Measurements from ENCODE around the gene SCML1. TPM values are rescaled to one million over a fixed set of nuclear protein-coding genes. Genes with fewer than 3 reads are reported as not detected.
"Not testable (repeated sequence)": the region's sequence is repeated elsewhere in the genome, so short reads cannot be mapped to it uniquely, and the experiment has no call there.

SCML1 gene
- total and polyA plus RNA-seq, 2 of the 4 experiments (the other 2 are of a cell fraction): 4.1 to 12.2 TPM

DNA sequence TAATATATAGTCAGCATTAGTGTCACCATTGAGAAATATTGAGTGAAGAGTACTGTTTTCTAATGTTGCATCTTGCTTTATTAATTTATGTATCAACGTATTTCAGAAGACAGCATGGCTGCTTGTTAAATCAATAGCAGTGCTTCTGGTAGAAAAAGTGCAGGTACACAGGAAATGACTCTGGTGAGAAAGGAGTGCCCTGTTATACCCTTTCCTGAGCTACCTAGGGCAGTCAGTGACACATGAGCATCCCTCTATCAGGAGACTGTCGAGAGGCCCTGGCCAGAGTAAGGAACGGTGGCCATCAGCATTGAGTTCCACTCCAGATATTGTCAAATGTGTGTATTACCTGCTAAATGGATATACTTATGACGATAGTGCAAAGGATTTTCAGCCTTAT is 42.1 kb downstream of the SCML1 start:
- in situ Hi-C loops (cut with MboI; ENCODE audit: low sequenced_read_pairs): no loop called here
- H2AK9ac ChIP-seq (replicated peaks; ENCODE audit: low read depth, low read length, poor library complexity): no peak overlapping the region
- DNase-seq (no peak), ATAC-seq (ENCODE audit: low read depth) (no peak)
- no peaks in the 10 kb centered on the region for H4K20me1 ChIP-seq (ENCODE audit: insufficient read depth, low read length)
- no peaks in the 10 kb centered on the region for H3K36me3 ChIP-seq (ENCODE audit: control insufficient read depth, insufficient read depth, low read length)
- H3K23ac ChIP-seq (ENCODE audit: low read depth, low read length): no peak overlapping the region
- no peak overlapping the region for H3K9ac ChIP-seq (ENCODE audit: low read depth, low read length)
- no peak overlapping the region for H2AK5ac ChIP-seq (ENCODE audit: low read depth, low read length)
- no TSS peak for BruUV-seq (replicated peaks)
- no peaks in the 10 kb centered on the region for H3K9me1 ChIP-seq (ENCODE audit: insufficient read depth, low read length)
- H2BK20ac ChIP-seq (ENCODE audit: low read depth, low read length): no peak overlapping the region
- H3K4me3 ChIP-seq (ENCODE audit: insufficient read depth, low read depth, low read length): no peak overlapping the region
- no peak overlapping the region for H2BK5ac ChIP-seq (ENCODE audit: low read depth, low read length, poor library complexity, severe bottlenecking)
- intact Hi-C loops (cut with micrococcal nuclease): no loop called here
- WGBS, 2 experiments (ENCODE audit: extremely low coverage in 2 of 2, insufficient read length in 1 of 2): 58% methylated on average over 2 of the region's 4 CpGs; no CpG with 5 or more reads in 1 of the 2 experiments
- no peaks in the 10 kb centered on the region for H3K9me3 ChIP-seq (ENCODE audit: control insufficient read depth, insufficient read depth, low read length)
- dilution Hi-C loops (cut with HindIII; ENCODE audit: low sequenced_read_pairs, unreplicated experiment): no loop called here
- H4K91ac ChIP-seq (ENCODE audit: insufficient read depth, low read depth, low read length): no peak overlapping the region
- TF ChIP-seq FOS (IDR thresholded peaks at IDR 0.05; ENCODE audit: low read depth, low read length) (no peak), RAD21 (IDR thresholded peaks at IDR 0.05; ENCODE audit: low read length) (no peak), MXI1 (IDR thresholded peaks at IDR 0.05; ENCODE audit: borderline replicate concordance, low read depth, low read length) (no peak), CHD1 (IDR thresholded peaks at IDR 0.05; ENCODE audit: low read depth, low read length) (no peak)
- TF ChIP-seq, protein P1, sequence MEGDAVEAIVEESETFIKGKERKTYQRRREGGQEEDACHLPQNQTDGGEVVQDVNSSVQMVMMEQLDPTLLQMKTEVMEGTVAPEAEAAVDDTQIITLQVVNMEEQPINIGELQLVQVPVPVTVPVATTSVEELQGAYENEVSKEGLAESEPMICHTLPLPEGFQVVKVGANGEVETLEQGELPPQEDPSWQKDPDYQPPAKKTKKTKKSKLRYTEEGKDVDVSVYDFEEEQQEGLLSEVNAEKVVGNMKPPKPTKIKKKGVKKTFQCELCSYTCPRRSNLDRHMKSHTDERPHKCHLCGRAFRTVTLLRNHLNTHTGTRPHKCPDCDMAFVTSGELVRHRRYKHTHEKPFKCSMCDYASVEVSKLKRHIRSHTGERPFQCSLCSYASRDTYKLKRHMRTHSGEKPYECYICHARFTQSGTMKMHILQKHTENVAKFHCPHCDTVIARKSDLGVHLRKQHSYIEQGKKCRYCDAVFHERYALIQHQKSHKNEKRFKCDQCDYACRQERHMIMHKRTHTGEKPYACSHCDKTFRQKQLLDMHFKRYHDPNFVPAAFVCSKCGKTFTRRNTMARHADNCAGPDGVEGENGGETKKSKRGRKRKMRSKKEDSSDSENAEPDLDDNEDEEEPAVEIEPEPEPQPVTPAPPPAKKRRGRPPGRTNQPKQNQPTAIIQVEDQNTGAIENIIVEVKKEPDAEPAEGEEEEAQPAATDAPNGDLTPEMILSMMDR (conservative IDR thresholded peaks at IDR 0.05; ENCODE audit: low read depth, low read length): no peak
- no peak overlapping the region for H4K5ac ChIP-seq (ENCODE audit: low read depth, low read length)
- no peak overlapping the region for H3K27ac ChIP-seq (ENCODE audit: insufficient read depth, low read length)
- H2AFZ ChIP-seq (replicated peaks; ENCODE audit: low read length, poor library complexity): no peak overlapping the region
- H3K4me1 ChIP-seq (ENCODE audit: control insufficient read depth, insufficient read depth, low read length): no peaks in the 10 kb centered on the region
- no peak overlapping the region for H2BK120ac ChIP-seq (ENCODE audit: low read depth, low read length)
- H3K27me3 ChIP-seq (ENCODE audit: control insufficient read depth, insufficient read depth, low read length): no peaks in the 10 kb centered on the region; the same call in none of the 2 replicates
- H3K56ac ChIP-seq (ENCODE audit: extremely low read depth, insufficient read depth, low read length): no peak overlapping the region
- H3K18ac ChIP-seq (ENCODE audit: low read depth, low read length): no peak overlapping the region
- no peak overlapping the region for H3K14ac ChIP-seq (replicated peaks; ENCODE audit: low read depth, low read length)
- H3K4me2 ChIP-seq (ENCODE audit: low read depth, low read length): no peak overlapping the region
- H2BK15ac ChIP-seq (ENCODE audit: low read depth, low read length): no peak overlapping the region
- H4K8ac ChIP-seq (ENCODE audit: low read depth in 2 of 2, low read length in 2 of 2): no peak overlapping the region
- POLR2A ChIA-PET (ENCODE audit: unreplicated experiment): no interaction called here
- CTCF ChIA-PET: no interaction called here
- no peaks in the 10 kb centered on the region for H3K79me1 ChIP-seq (ENCODE audit: low read depth in 1 of 2, low read length in 2 of 2)
- no peak overlapping the region for H3K4ac ChIP-seq (ENCODE audit: low read depth, low read length)

DNA sequence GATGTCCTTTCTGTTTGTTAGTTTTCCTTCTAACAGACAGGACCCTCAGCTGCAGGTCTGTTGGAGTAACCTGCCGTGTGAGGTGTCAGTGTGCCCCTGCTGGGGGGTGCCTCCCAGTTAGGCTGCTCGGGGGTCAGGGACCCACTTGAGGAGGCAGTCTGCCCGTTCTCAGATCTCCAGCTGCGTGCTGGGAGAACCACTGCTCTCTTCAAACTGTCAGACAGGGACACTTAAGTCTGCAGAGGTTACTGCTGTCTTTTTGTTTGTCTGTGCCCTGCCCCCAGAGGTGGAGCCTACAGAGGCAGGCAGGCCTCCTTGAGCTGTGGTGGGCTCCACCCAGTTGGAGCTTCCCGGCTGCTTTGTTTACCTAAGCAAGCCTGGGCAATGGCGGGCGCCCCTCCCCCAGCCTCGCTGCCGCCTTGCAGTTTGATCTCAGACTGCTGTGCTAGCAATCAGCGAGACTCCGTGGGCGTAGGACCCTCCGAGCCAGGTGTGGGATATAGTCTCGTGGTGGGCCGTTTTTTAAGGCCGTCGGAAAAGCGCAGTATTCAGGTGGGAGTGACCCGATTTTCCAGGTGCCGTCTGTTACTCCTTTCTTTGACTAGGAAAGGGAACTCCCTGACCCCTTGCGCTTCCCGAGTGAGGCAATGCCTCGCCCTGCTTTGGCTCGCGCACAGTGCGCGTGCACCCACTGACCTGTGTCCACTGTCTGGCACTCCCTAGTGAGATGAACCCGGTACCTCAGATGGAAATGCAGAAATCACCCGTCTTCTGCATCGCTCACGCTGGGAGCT is 49.5 kb downstream of the SCML1 start:
- BruUV-seq (replicated peaks); H3K9me1 ChIP-seq (ENCODE audit: insufficient read depth, low read length); DNase-seq; H3K27me3 ChIP-seq (ENCODE audit: control insufficient read depth, insufficient read depth, low read length); H3K9me3 ChIP-seq (ENCODE audit: control insufficient read depth, insufficient read depth, low read length); H4K8ac ChIP-seq (ENCODE audit: low read depth in 2 of 2, low read length in 2 of 2); H3K4me3 ChIP-seq (ENCODE audit: insufficient read depth, low read depth, low read length); H3K4ac ChIP-seq (ENCODE audit: low read depth, low read length); CTCF ChIA-PET; H3K56ac ChIP-seq (ENCODE audit: extremely low read depth, insufficient read depth, low read length); in situ Hi-C loops (cut with MboI; ENCODE audit: low sequenced_read_pairs); H4K20me1 ChIP-seq (ENCODE audit: insufficient read depth, low read length); H3K23ac ChIP-seq (ENCODE audit: low read depth, low read length); H2BK5ac ChIP-seq (ENCODE audit: low read depth, low read length, poor library complexity, severe bottlenecking); H4K5ac ChIP-seq (ENCODE audit: low read depth, low read length); H2AK9ac ChIP-seq (replicated peaks; ENCODE audit: low read depth, low read length, poor library complexity); dilution Hi-C loops (cut with HindIII; ENCODE audit: low sequenced_read_pairs, unreplicated experiment); H3K79me1 ChIP-seq (ENCODE audit: low read depth in 1 of 2, low read length in 2 of 2); H3K14ac ChIP-seq (replicated peaks; ENCODE audit: low read depth, low read length); H4K91ac ChIP-seq (ENCODE audit: insufficient read depth, low read depth, low read length); H3K4me2 ChIP-seq (ENCODE audit: low read depth, low read length); POLR2A ChIA-PET (ENCODE audit: unreplicated experiment); H3K27ac ChIP-seq (ENCODE audit: insufficient read depth, low read length); H3K4me1 ChIP-seq (ENCODE audit: control insufficient read depth, insufficient read depth, low read length); H2AFZ ChIP-seq (replicated peaks; ENCODE audit: low read length, poor library complexity); H3K18ac ChIP-seq (ENCODE audit: low read depth, low read length); ATAC-seq (ENCODE audit: low read depth); H2AK5ac ChIP-seq (ENCODE audit: low read depth, low read length); H2BK120ac ChIP-seq (ENCODE audit: low read depth, low read length); H2BK15ac ChIP-seq (ENCODE audit: low read depth, low read length); H2BK20ac ChIP-seq (ENCODE audit: low read depth, low read length); H3K36me3 ChIP-seq (ENCODE audit: control insufficient read depth, insufficient read depth, low read length); H3K9ac ChIP-seq (ENCODE audit: low read depth, low read length): not testable (repeated sequence)
- intact Hi-C loops (cut with micrococcal nuclease): loop anchor here (10.0 kb wide), 1 partner anchor 428 kb away; no protein-coding TSS in a partner anchor
- 57% methylated on average over 6 of the region's 31 CpGs; no CpG with 5 or more reads in 1 of the 2 experiments for WGBS, 2 experiments (ENCODE audit: extremely low coverage in 2 of 2, insufficient read length in 1 of 2)

Data from IMR-90 (cell line).